GM06990 (cell line): Measurements from ENCODE around the gene UBE2Z.

ENCODE experiments used
- DNase-seq: peaks from one replicate; pipeline ENCODE4 v3.0.0-alpha.2; 2011; ENCODE audit not compliant: insufficient read length; ENCODE audit errors: extremely low read depth
- H3K27me3 ChIP-seq: replicated peaks from 2 replicates; pipeline ENCODE4 v1.6.0; 2011; ENCODE audit warnings: low read length; ENCODE audit not compliant: control insufficient read depth, insufficient read depth
- H3K36me3 ChIP-seq: 2 replicates; pipeline ENCODE4 v1.5.1; 2011; ENCODE audit warnings: low read length; ENCODE audit not compliant: control insufficient read depth, insufficient read depth
- H3K4me3 ChIP-seq: replicated peaks from 2 replicates; pipeline ENCODE4 v1.5.1; 2011; ENCODE audit warnings: low read depth, mild to moderate bottlenecking, control low read depth, low read length
- TF ChIP-seq, protein P1 (sequence below): IDR thresholded peaks from 2 replicates; pipeline ENCODE4 v1.5.1; 2011; ENCODE audit warnings: low read length, control low read depth, mild to moderate bottlenecking, inconsistent platforms; ENCODE audit not compliant: insufficient read depth, poor library complexity, severe bottlenecking

UBE2Z gene

DNA sequence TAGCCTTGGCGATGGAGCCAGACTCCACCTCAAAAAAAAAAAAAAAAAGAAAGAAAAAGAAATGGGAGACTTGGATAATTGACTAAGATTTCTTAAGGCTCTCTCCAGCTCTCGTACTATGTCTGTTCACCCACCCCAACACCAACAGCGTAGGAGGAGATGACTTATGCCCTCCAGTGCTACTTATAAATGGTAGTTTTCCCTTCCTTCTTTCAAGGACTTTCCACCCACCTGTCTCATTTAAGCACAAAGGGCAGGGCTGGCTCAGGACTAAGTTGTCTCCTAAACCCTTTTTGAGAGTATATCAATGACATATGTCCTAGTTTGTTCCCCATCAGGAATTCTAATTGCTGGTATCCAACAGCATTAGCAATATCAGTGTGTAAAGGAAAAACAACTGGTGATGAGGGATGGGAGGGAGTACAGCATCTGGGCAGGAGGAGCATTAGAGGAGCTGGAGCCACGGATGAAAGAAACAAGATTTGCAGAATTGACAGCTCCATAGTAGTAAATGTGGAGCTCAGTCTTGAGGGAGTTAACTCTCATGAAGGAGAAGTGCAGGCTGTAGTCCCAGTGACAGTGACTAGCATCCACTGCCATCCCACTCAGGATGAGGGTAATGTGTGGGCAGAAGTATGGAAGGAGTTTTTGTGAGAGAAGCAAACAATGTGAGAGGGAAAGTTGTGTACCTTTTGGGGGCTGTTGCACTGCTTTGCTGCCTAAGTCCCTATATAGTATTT is 17.2 kb downstream of the UBE2Z start:
- no peak for DNase-seq
- TF ChIP-seq, protein P1, sequence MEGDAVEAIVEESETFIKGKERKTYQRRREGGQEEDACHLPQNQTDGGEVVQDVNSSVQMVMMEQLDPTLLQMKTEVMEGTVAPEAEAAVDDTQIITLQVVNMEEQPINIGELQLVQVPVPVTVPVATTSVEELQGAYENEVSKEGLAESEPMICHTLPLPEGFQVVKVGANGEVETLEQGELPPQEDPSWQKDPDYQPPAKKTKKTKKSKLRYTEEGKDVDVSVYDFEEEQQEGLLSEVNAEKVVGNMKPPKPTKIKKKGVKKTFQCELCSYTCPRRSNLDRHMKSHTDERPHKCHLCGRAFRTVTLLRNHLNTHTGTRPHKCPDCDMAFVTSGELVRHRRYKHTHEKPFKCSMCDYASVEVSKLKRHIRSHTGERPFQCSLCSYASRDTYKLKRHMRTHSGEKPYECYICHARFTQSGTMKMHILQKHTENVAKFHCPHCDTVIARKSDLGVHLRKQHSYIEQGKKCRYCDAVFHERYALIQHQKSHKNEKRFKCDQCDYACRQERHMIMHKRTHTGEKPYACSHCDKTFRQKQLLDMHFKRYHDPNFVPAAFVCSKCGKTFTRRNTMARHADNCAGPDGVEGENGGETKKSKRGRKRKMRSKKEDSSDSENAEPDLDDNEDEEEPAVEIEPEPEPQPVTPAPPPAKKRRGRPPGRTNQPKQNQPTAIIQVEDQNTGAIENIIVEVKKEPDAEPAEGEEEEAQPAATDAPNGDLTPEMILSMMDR, result no peak
- no peak overlapping the region for H3K4me3 ChIP-seq
- peaks cover 41% of the 10 kb centered on the region for H3K36me3 ChIP-seq
- no peaks in the 10 kb centered on the region for H3K27me3 ChIP-seq

DNA sequence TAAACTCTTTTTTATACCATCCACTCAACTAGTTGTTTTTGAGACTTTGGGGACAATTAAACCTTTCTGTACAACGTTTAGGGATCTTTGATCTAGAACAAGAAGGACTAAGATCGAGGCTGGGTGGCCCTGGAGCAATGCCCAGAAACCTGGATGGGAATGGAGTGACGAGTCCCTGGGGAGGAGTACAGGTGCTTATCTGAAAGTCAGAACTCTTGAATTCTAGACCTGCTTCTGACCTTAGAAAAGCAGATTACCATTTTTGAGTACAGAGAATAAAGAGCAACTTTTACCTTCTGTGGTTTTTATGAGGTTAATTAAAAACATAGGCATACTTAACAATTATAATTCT is 17.8 kb downstream of the UBE2Z start:
- Histone ChIP-seq H3K36me3 (peaks cover 40% of the 10 kb centered on the region), H3K27me3 (no peaks in the 10 kb centered on the region), H3K4me3 (no peak overlapping the region)
- no peak for DNase-seq
- TF ChIP-seq, protein P1, result no peak

DNA sequence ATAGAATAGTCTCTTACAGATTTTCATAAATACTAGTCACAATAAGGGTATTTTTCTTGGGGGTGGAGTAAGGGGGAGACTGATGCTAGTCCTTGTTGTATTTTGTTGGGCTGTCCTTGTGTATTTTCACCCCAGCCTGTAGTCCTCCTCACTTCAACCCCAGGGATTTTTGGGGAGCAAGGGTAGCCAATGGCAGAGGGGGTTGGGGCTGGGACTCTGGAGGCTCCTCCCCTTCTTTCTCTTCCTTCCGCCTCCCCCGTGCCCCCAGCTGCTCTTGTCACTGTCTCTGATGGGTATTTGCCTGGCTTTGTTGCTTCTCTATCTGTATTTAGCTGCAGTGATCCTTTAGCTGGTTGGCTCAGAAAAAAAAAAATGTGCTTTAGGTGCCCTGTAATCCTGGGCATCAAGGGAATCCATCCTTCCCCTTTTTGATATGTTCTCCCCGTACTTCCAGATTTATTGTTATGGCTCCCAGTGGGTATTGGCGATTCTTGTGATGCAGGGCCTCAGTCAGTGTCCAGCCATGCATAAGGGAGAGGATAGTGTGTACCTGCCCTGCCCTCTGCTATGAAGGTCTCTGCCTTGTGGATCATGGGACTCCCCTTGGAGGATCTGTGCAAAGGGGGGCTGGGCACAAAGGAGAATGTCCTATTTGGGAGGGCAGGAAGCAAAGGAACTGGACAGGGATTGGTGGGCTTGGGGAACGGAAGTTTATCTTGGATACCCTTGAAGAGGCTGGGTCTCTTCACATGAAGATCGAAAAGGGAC is 20.0 kb downstream of the UBE2Z start:
- TF ChIP-seq, protein P1, result no peak
- H3K4me3 ChIP-seq, result no peak overlapping the region
- H3K36me3 ChIP-seq, result peaks cover 38% of the 10 kb centered on the region
- DNase-seq, result no peak
- H3K27me3 ChIP-seq, result no peaks in the 10 kb centered on the region

DNA sequence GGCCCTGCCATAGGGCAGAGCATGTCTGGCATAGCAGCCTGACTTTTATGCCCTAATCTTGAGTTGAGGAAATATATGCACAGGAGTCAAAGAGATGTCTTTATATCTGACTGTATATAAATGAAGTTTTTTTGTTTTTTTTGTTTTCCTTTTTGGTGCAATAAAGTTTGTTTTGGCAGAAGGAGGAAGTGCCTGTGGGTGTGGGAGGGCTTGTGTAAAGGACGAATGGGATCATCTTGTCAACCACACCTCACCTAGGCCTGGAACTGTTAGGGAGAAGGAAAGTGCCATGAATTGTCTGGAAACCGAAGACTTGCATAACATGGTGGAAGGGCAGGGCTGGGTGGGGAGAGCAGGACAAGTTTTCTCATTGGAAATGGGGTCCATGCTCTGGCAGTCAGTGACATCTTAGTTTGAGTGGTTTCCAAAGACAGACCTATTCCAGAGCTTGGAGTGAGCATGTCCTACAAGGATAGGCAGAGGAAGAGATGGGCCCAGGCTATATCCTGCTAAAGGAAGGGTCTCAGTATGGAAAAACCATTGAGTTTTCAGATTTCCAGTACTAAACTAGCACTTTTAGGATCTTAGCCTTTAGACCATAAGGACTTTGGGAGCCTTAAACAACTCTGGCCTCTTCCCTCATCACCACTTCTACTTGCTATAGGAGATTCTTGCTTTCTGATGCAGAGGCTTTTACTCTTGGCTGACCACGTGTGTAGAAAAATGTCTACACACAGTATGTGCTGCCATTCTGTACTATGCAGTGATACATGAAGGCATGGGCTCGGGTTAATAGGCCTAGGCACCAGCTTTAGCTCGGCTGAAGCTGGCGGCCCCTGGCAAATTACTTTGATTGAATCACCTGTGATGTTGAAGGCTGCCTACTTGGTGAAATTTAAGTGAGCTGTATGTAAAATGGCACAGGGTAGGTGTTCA is 20.9 kb downstream of the UBE2Z start:
- DNase-seq, result no peak
- no peak overlapping the region for H3K4me3 ChIP-seq
- no peaks in the 10 kb centered on the region for H3K27me3 ChIP-seq
- TF ChIP-seq, protein P1, result no peak
- H3K36me3 ChIP-seq, result peaks cover 37% of the 10 kb centered on the region

- Histone ChIP-seq H3K4me3 (no peak overlapping the region), H3K27me3 (no peaks in the 10 kb centered on the region), H3K36me3 (peaks cover 40% of the 10 kb centered on the region)
- TF ChIP-seq, protein P1, result no peak
- DNase-seq, result no peak
Measured at GRCh38 chr17:48929812-48930165, 21.6 kb downstream of the UBE2Z start.
